Fibroblast of mammary gland (primary cell): ENCODE data around the gene DPH7.

ENCODE experiments used
- DNase-seq: peaks from one replicate; pipeline ENCODE4 v3.0.0-alpha.2; 2010; ENCODE audit warnings: low read depth
- H3K4me3 ChIP-seq: 2 replicates; pipeline ENCODE4 v1.5.1; 2011; ENCODE audit warnings: low read depth, mild to moderate bottlenecking, low read length, moderate library complexity; ENCODE audit not compliant: control insufficient read depth
- TF ChIP-seq, protein P1 (sequence below): conservative IDR thresholded peaks from 2 replicates; pipeline ENCODE4 v1.5.1; 2011; ENCODE audit warnings: low read depth, low read length, inconsistent platforms; ENCODE audit not compliant: control insufficient read depth, insufficient read depth

The DPH7 gene

DNA sequence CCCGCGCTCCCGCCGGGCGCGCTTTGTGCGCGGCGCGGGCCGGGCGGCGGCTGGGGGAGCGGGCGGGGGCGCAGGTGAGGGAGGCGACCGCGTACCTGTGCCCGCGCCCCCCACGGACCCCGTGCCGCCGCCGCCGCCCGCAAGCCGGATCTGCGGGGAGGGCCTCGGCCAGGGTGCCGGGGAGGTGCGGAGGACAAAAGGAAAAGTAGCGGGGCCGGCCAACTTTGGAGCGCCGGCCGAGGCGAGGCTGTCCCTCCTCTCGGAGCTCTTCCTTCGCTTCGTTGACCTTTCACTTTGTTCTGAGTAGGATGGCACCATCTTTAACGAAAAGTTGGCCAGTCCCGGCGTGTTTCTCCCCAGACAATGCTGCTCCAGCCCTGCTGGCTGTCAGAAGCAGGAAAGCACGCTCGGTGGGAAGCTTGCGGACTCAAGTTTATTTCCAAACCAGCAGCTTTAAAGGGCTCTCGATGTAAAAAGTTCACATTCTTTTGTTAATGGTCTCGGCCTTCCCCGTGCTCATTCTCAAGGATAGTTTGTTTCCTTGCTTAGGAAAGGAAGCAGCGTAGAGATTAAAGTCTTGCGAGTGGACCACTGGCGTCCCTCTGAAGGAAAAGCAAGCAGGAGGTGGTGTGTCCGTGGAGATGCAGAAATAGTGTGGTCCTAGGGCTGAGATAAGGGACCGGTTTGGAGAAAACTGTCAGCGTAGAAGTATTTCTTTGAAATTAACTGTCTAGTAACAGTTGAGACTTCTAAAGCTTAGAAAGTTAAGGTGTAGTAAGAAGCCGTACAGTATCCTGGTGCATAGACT, 40.7 kb upstream of the DPH7 start:
- peak overlapping the region; percentile 86 for H3K4me3 ChIP-seq
- peak; percentile 49 for DNase-seq
- TF ChIP-seq, protein P1, sequence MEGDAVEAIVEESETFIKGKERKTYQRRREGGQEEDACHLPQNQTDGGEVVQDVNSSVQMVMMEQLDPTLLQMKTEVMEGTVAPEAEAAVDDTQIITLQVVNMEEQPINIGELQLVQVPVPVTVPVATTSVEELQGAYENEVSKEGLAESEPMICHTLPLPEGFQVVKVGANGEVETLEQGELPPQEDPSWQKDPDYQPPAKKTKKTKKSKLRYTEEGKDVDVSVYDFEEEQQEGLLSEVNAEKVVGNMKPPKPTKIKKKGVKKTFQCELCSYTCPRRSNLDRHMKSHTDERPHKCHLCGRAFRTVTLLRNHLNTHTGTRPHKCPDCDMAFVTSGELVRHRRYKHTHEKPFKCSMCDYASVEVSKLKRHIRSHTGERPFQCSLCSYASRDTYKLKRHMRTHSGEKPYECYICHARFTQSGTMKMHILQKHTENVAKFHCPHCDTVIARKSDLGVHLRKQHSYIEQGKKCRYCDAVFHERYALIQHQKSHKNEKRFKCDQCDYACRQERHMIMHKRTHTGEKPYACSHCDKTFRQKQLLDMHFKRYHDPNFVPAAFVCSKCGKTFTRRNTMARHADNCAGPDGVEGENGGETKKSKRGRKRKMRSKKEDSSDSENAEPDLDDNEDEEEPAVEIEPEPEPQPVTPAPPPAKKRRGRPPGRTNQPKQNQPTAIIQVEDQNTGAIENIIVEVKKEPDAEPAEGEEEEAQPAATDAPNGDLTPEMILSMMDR = no peak

GRCh38 chr9:137618105-137619067, 39.7 kb upstream of the DPH7 start, which contains the start of gene EHMT1:
TSS of gene EHMT1 (plus strand) at chr9:137619005. CDS start at chr9:137619029, 24 bp downstream.
- DNase-seq = peak; percentile 75
- H3K4me3 ChIP-seq = peak within 1 kb of the TSS; percentile 94
- TF ChIP-seq, protein P1 = no peak

DNA sequence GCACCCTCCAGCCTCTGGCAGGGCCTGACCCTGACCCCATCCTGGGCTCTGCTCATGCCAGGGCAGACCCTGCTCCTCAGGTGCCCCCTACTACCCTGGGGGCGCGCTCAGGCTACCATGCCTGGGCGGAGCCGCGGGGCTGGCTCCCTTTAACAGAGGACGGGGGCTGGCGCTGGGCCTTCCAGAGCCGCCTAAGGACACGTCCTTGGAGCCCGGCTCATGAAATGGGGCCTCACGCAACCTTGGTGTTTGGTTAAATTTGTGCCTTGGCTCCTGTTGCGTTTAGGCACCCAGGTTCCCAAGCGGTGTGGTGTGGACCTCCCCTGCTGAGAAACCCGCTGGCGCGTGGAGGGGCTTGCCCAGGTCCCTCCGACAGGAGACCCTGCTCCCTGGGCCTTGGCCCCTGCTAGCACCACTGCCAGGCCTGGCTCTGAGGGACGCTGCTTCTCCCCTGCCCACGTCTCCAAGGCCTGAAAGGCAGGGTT, 36.7 kb upstream of the DPH7 start:
- H3K4me3 ChIP-seq = no peak overlapping the region
- TF ChIP-seq, protein P1 = no peak
- DNase-seq = no peak

- TF ChIP-seq, protein P1 = no peak
- DNase-seq = no peak
- H3K4me3 ChIP-seq = no peak overlapping the region
Observed at GRCh38 chr9:137614631-137615386, 36.1 kb upstream of the DPH7 start.

GRCh38 chr9:137613738-137614523, 35.2 kb upstream of the DPH7 start:
- no peak overlapping the region for H3K4me3 ChIP-seq
- TF ChIP-seq, protein P1 = no peak
- no peak for DNase-seq
